Measurements from ENCODE around the gene RTEL1.
A peak's percentile ranks its signal among the peaks of the same experiment; 100 is the strongest.
"Not testable (repeated sequence)": the region's sequence is repeated elsewhere in the genome, so short reads cannot be mapped to it uniquely, and the experiment has no call there.

The RTEL1 gene

DNA sequence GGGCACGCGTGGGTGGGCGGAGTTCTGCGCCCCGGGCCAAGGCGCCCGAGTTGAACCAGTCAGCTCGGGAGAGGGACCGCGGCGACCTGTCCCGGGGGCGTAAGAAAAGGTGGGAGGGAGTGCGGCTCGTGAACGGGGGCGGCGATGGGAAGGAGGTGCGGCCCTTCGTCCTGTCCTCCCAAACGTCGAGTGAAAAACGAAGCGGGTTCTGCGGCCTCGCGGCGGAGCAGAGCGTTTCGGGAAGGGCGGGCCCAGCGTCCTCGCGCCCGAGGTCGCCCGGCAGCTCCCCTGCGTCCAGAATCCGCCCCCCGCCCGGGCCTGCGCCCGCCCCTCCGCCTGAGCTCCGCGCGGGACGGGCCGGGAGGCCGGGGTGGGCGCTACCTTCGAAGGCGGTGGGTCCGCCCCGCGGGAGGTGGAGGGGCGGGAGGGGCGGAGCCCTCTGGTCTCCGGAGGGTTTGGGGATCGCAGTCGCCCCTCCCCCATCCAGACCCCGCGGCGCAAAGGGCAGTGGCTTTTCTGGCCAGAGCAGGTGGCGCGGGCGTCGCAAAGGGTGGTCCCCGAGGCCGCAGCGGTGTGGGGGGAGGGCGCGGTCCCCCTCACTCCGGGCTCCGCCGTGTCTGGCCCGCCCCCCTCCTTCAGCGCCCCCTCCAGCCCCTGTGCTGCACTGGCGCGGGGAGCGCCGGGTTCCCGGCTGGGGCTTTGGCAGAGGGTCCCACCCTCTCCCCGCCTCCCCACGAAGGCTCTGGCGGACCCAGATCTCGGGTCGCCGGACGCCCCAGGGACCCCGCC lies 5.7 kb upstream of the RTEL1 start:
- DNase-seq = peak; percentile 55

- peak; percentile 88 for DNase-seq
Measured at GRCh38 chr20:63653041-63653973, 4.8 kb upstream of the RTEL1 start, which contains the start of gene STMN3. Gene STMN3 (minus strand): TSS chr20:63653424. CDS start chr20:63653345, 79 bp downstream.

- no peak for DNase-seq
Measured at GRCh38 chr20:63653974-63654668, 4.0 kb upstream of the RTEL1 start.

- no peak for DNase-seq
Measured at GRCh38 chr20:63655249-63655648, 2.9 kb upstream of the RTEL1 start.

- DNase-seq = no peak
Measured at GRCh38 chr20:63656451-63656850, 1.7 kb upstream of the RTEL1 start.

DNA sequence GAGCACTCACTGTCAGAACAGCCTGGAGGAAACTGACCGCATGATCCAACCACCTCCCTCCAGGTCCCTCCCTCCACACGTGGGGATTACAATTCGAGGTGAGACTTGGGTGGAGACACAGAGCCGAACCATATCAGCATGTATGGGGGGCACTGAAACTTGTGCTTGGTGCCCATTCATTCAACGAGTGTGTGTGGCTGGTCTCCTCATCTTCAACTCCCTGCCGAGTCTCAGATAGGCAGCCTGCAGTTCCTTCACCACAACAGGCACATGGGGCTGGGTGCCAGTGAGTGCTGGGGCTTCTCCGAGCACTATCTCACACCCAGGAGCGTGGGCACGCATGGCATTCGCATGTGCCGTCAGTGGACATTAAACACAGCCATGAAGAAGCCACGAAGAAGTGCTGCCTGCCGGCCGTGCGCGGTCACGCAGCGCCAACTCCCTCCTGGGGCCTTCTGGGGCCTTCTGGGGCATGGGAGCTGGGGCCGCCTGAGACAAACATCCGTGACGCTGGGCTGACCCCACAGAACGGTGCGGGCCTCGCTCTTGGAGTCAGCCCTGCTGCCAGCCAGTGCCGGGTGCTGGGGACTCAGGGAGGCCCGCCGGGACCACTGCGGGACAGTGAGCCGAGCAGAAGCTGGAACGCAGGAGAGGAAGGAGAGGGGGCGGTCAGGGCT lies 714 bp upstream of the RTEL1 start:
- no peak for DNase-seq

GRCh38 chr20:63658749-63659187 lies 656 bp downstream of the RTEL1 start:
- DNase-seq = no peak

GRCh38 chr20:63659370-63659769 lies 1.3 kb downstream of the RTEL1 start:
- DNase-seq = no peak

DNA sequence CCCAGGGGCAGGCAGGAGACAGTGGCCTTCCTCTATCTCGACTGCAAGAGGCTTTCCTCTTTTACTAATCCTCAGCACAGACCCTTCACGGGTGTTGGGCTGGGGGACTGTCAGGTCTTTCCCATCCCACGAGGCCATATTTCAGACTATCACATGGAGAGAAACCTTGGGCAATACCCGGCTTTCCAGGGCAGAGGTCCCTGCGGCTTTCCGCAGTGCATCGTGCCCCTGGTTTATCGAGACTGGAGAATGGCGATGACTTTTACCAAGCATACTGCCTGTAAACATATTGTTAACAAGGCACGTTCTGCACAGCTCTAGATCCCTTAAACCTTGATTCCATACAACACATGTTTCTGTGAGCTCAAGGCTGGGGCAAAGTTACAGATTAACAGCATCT lies 2.1 kb downstream of the RTEL1 start:
- DNase-seq = not testable (repeated sequence)

DNA sequence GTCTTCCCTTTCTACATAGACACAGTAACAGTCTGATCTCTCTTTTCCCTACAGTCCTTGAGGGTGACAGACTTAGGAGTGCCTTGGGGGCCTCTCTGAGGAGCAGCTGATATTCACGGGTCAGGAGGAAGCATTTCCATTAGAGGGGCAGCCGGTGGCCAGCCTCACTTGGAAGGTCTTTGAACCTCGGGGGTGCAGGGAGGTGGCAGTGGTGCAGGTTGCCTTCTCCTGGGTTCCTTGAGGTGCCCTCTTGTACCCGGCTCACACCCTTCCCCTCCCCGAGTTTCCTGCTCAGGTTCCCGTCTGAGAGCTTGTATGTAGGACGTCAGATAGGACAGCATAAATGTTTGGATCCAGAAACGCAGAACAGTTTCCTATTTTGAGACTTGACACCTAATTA lies 2.5 kb downstream of the RTEL1 start:
- no peak for DNase-seq

GRCh38 chr20:63661108-63661507 lies 3.0 kb downstream of the RTEL1 start:
- DNase-seq = no peak

DNA sequence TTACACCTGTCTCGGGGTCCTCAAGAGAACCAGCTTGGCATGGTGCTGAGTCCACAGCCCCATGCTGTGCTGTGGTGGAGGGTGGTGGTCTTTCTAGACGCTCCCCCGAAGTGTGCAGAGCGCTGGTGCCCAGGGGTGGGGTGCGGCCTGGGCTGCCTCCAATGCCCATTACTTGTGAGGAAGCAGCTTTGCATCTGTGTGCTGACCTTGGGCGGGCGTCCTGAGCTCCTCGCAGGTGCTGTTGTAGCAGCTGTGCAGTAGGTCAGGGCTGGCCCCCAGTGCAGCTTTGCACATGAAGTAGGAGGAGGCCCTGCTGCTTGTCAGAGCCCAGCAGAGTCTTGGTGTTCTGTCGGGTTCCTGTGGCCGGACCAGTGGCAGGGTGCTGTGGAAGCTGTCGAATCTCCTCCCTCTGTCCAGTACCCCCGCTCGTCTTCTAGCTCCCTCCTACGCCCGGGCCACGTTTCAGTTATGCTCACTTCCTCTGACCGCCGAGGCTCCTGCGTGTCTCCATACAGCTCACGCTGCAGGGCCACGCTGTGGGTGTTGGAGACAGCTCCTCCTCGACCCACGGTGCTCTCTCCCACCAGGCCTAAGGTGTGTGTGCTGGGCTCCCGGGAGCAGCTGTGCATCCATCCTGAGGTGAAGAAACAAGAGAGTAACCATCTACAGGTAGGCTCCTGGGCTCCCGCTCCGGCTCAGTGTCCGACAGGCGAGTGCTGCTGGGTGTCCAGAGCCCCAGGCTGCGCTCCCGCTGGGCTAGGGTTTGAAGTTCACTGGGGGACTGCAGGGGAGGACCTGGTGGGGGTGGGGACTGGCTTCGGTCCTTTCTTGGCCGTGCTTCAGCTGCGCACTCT lies 4.1 kb downstream of the RTEL1 start:
- no peak for DNase-seq

GRCh38 chr20:63662813-63663189 lies 4.7 kb downstream of the RTEL1 start:
- DNase-seq = no peak

DNA sequence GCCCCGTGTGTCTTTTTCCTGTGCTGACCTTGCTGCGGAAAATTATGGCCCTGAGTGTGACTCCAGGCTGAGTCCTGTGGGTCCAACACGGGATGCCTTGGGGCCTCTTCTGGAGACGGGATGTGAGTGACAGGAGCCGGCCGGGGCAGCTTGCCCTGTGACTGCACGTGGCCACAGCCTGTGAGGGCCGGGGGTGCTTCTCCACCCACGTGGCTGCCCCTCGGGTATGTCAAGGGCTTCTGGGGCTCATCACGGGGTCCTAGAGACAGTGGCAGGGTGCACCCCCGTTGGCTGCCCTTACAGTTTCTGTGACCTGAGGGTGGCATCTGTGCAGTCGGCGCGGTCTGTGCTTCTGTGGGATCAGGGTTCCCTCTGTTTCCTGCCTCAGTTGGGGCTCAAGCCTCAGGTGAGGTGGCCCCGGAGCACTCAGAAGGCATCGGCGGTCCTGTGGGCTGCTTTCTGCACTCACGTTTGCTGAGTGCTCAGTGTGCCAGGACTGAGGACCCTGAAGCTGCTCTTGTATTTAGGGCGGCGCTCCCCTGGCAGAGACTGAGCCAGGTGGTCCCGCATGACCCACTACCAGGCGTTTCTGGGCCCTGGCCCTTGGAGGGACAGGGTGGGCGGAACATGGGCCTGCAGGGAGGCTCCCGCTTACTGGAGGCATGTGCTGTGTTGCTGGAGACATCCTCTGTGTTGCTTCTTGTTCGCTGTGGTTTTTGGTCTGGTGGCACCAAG lies 5.4 kb downstream of the RTEL1 start:
- no peak for DNase-seq

GRCh38 chr20:63664143-63664851 lies 6.2 kb downstream of the RTEL1 start:
- DNase-seq = no peak

- DNase-seq = no peak
Measured at GRCh38 chr20:63664861-63665594, 6.9 kb downstream of the RTEL1 start.

DNA sequence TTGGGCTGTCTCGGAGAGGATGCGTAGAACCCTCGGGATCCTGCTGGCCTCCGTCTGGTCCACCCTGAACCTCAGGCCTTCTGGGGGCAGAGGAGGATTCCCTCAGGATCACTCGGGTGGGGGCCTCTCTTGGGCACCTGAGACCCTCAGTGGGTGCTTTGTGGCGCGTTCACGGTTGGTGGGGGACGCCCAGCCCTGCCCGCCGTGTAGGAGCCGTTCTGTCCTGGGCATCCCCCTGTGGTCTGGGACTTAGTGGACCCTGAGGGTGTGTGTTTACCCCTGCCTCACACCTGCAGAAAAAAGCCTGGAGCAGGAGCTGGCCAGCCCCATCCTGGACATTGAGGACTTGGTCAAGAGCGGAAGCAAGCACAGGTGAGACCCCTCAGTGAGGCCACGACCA lies 7.6 kb downstream of the RTEL1 start:
- DNase-seq = no peak

DNA sequence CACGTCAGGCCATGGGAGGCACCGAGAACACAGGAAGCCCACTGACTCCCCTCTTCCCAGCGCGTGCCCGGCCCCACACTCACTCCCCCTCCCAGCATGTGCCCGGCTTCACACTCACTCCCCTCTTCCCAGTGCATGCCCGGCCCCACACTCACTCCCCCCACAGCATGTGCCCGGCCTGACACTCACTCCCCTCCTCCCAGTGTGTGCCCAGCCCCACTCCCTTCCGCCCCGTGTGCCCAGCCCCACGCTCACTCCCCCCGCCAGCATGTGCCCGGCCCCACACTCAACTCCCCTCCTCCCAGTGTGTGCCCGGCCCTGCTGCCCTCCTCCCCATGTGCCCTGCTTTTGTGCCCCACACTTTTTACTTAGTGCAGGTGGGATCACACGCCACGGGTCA lies 9.7 kb downstream of the RTEL1 start:
- no peak for DNase-seq

- no peak for DNase-seq
Measured at GRCh38 chr20:63668351-63668750, 10.2 kb downstream of the RTEL1 start.

DNA sequence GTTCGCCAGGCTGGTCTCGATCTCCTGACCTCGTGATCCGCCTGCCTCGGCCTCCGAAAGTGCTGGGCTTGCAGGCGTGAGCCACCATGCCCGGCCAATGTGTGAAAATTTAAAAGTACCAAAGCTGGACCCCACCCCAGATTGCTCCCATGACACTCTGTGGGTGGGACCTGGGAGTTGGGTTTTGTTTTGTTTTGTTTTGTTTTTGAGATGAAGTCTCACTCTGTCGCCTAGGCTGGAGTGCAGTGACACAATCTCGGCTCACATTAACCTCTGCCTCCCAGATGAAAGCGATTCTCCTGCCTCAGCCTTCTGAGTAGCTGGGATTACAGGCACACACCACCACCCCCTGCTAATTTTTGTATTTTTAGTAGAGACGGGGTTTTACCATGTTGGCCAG lies 13.6 kb downstream of the RTEL1 start:
- DNase-seq = not testable (repeated sequence)
